ENCODE measurements around the gene TBCD.
"Not testable (repeated sequence)": the region's sequence is repeated elsewhere in the genome, so short reads cannot be mapped to it uniquely, and the experiment has no call there.

The TBCD gene

DNA sequence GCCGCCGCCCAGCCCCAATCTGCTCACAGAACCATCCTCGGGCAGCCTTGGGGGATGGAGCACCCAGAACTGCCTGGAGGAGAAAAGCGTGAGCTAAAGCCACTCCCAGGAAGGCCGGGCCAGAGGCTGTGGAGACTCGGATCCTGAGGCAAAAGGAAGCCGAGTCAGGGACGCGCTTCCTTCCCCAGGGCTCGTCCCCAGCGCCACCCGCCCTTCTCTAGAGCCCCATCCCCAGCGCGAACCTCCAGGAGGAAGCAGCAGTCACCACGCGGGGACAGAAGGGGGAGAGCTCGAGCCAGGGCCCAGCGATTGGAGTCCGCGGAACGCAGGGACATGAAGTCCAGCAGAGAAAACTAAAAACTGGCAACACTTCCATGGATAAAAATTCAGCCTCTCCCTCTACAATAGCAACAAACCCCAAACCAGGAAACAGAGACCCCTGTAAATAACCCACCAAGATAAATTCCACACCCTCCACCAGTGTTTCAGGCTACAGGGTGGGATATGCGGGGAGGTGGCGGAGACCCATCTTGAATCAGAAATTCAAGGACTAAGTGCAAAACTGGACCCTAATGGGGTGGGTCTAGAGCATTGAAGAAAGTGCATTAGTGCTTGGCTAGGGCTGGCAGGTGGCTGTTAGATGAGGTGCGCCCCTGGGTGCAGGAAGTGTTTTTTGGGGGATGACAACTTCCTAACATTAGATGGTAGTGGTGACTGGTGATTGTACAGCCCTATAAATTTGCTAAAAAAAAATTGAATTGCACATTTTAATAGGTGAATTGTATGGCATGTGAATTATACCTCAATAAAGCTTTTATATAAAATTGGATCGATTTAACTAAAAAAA is 211.5 kb downstream of the TBCD start:
- ChIA-PET POLR2A (no interaction called here), CTCF (interaction anchor here (0.6 to 0.7 kb wide), 2 partner anchors 70 to 221 kb away, joined by 3 to 4 read pairs; no protein-coding TSS in a partner anchor)
- H3K4me3 ChIP-seq (ENCODE audit: low read depth, low read length): no peak overlapping the region

GRCh38 chr17:82964451-82964850 is 212.6 kb downstream of the TBCD start:
- H3K9me3 ChIP-seq (ENCODE audit: control insufficient read depth, insufficient read depth, low read depth, low read length); POLR2A ChIA-PET; H3K4me1 ChIP-seq (ENCODE audit: control insufficient read depth, insufficient read depth, low read length); H3K4me3 ChIP-seq (ENCODE audit: low read depth, low read length); CTCF ChIA-PET; H3K36me3 ChIP-seq (ENCODE audit: control insufficient read depth in 2 of 2, insufficient read depth in 1 of 2, low read length in 2 of 2); H3K27ac ChIP-seq (ENCODE audit: extremely low read depth, low read depth, low read length): not testable (repeated sequence)

More for the DNA sequence above, 211.5 kb downstream of the TBCD start:
- peaks cover 0 to 5% of the 10 kb centered on the region in 2 experiments; a peak in 1 of 3 replicates for H3K36me3 ChIP-seq (ENCODE audit: control insufficient read depth in 2 of 2, insufficient read depth in 1 of 2, low read length in 2 of 2)
- no peaks in the 10 kb centered on the region for H3K9me3 ChIP-seq (ENCODE audit: control insufficient read depth, insufficient read depth, low read depth, low read length)
- TF ChIP-seq GLIS2 (tag by site-specific recombination; IDR thresholded peaks at IDR 0.05) (no peak), CTCF (tag by site-specific recombination; IDR thresholded peaks at IDR 0.05) (no peak), ZNF645 (tag by site-specific recombination; IDR thresholded peaks at IDR 0.05) (no peak), HOXA7 (CRISPR knock-in tag; IDR thresholded peaks at IDR 0.05; ENCODE audit: borderline replicate concordance) (no peak), ZFP41 (tag by site-specific recombination; IDR thresholded peaks at IDR 0.05; ENCODE audit: borderline replicate concordance) (no peak), ZNF610 (tag by site-specific recombination; IDR thresholded peaks at IDR 0.05; ENCODE audit: borderline replicate concordance) (no peak), FEZF1 (tag by site-specific recombination; IDR thresholded peaks at IDR 0.05) (no peak), GLI4 (tag by site-specific recombination; IDR thresholded peaks at IDR 0.05) (no peak), ZEB2 (tag by site-specific recombination; IDR thresholded peaks at IDR 0.05) (no peak), ZSCAN30 (tag by site-specific recombination; IDR thresholded peaks at IDR 0.05) (no peak), KLF8 (tag by site-specific recombination; IDR thresholded peaks at IDR 0.05) (no peak), ZNF837 (tag by site-specific recombination; IDR thresholded peaks at IDR 0.05) (no peak), ZBTB21 (tag by site-specific recombination; IDR thresholded peaks at IDR 0.05) (no peak)
- no peaks in the 10 kb centered on the region for H3K4me1 ChIP-seq (ENCODE audit: control insufficient read depth, insufficient read depth, low read length)
- H3K27ac ChIP-seq (ENCODE audit: extremely low read depth, low read depth, low read length): no peak overlapping the region

DNA sequence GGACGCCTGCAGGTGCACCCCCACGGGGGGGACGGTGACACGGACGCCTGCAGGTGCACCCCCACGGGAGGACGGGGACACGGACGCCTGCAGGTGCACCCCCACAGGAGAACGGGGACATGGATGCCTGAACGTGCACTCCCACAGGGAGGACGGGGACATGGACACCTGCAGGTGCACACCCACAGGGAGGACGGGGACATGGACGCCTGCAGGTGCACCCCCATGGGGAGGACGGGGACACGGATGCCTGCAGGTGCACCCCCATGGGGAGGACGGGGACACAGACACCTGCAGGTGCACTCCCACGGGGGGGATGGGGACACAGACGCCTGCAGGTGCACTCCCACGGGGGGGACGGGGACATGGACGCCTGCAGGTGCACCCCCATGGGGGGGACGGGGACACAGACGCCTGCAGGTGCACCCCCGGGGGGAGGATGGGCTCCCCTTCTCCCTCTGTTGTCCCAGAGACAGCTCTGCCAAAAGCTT is 213.0 kb downstream of the TBCD start:
- no peak overlapping the region for H3K27ac ChIP-seq (ENCODE audit: extremely low read depth, low read depth, low read length)
- no peaks in the 10 kb centered on the region for H3K9me3 ChIP-seq (ENCODE audit: control insufficient read depth, insufficient read depth, low read depth, low read length)
- POLR2A ChIA-PET: no interaction called here
- TF ChIP-seq ZNF214 (tag by site-specific recombination; IDR thresholded peaks at IDR 0.05; ENCODE audit: borderline replicate concordance): no peak
- no peak for TF ChIP-seq ZNF223 (tag by site-specific recombination; IDR thresholded peaks at IDR 0.05)
- TF ChIP-seq ZNF184 (tag by site-specific recombination; IDR thresholded peaks at IDR 0.05): no peak
- TF ChIP-seq ZSCAN16 (tag by site-specific recombination; IDR thresholded peaks at IDR 0.05): no peak
- TF ChIP-seq, protein P1, sequence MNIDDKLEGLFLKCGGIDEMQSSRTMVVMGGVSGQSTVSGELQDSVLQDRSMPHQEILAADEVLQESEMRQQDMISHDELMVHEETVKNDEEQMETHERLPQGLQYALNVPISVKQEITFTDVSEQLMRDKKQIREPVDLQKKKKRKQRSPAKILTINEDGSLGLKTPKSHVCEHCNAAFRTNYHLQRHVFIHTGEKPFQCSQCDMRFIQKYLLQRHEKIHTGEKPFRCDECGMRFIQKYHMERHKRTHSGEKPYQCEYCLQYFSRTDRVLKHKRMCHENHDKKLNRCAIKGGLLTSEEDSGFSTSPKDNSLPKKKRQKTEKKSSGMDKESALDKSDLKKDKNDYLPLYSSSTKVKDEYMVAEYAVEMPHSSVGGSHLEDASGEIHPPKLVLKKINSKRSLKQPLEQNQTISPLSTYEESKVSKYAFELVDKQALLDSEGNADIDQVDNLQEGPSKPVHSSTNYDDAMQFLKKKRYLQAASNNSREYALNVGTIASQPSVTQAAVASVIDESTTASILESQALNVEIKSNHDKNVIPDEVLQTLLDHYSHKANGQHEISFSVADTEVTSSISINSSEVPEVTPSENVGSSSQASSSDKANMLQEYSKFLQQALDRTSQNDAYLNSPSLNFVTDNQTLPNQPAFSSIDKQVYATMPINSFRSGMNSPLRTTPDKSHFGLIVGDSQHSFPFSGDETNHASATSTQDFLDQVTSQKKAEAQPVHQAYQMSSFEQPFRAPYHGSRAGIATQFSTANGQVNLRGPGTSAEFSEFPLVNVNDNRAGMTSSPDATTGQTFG (tag by site-specific recombination; IDR thresholded peaks at IDR 0.05; ENCODE audit: borderline replicate concordance): no peak
- CTCF ChIA-PET: no interaction called here
- no peak overlapping the region for H3K4me3 ChIP-seq (ENCODE audit: low read depth, low read length)
- H3K36me3 ChIP-seq (ENCODE audit: control insufficient read depth in 2 of 2, insufficient read depth in 1 of 2, low read length in 2 of 2): no peaks in the 10 kb centered on the region
- H3K4me1 ChIP-seq (ENCODE audit: control insufficient read depth, insufficient read depth, low read length): no peaks in the 10 kb centered on the region

All from HEK293 (cell line).